Measurements from ENCODE around the gene CHADL. TPM values are rescaled to one million over a fixed set of nuclear protein-coding genes. Genes with fewer than 3 reads are reported as not detected.

CHADL gene
- total RNA-seq, 1 donor from 2014 or later = 3.2 TPM

GRCh38 chr22:41198027-41198580 lies 42.6 kb downstream of the CHADL start:
- Mint-ChIP-seq H3K9me3 (no peaks in the 10 kb centered on the region), H3K36me3 (no peaks in the 10 kb centered on the region), H3K4me1 (peaks cover 15% of the 10 kb centered on the region), H3K27me3 (ENCODE audit: low read depth) (peaks cover 37% of the 10 kb centered on the region), H3K27ac (peak overlapping the region; percentile 60), H3K4me3 (peak overlapping the region; percentile 79)
- DNase-seq (ENCODE audit: low spot score in 2 of 2, unreplicated experiment in 2 of 2) = no peak
- TF ChIP-seq, protein P1, sequence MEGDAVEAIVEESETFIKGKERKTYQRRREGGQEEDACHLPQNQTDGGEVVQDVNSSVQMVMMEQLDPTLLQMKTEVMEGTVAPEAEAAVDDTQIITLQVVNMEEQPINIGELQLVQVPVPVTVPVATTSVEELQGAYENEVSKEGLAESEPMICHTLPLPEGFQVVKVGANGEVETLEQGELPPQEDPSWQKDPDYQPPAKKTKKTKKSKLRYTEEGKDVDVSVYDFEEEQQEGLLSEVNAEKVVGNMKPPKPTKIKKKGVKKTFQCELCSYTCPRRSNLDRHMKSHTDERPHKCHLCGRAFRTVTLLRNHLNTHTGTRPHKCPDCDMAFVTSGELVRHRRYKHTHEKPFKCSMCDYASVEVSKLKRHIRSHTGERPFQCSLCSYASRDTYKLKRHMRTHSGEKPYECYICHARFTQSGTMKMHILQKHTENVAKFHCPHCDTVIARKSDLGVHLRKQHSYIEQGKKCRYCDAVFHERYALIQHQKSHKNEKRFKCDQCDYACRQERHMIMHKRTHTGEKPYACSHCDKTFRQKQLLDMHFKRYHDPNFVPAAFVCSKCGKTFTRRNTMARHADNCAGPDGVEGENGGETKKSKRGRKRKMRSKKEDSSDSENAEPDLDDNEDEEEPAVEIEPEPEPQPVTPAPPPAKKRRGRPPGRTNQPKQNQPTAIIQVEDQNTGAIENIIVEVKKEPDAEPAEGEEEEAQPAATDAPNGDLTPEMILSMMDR (IDR thresholded peaks at IDR 0.05; ENCODE audit: unreplicated experiment) = no peak

GRCh38 chr22:41197038-41197972 lies 43.4 kb downstream of the CHADL start:
- Mint-ChIP-seq H3K4me3 (peak overlapping the region; percentile 79), H3K9me3 (no peaks in the 10 kb centered on the region), H3K36me3 (no peaks in the 10 kb centered on the region), H3K4me1 (peaks cover 15% of the 10 kb centered on the region), H3K27ac (peak overlapping the region; percentile 60), H3K27me3 (ENCODE audit: low read depth) (peaks cover 37% of the 10 kb centered on the region)
- DNase-seq (ENCODE audit: low spot score in 2 of 2, unreplicated experiment in 2 of 2) = peak; percentile 60 to 78
- TF ChIP-seq, protein P1 (IDR thresholded peaks at IDR 0.05; ENCODE audit: unreplicated experiment) = no peak

DNA sequence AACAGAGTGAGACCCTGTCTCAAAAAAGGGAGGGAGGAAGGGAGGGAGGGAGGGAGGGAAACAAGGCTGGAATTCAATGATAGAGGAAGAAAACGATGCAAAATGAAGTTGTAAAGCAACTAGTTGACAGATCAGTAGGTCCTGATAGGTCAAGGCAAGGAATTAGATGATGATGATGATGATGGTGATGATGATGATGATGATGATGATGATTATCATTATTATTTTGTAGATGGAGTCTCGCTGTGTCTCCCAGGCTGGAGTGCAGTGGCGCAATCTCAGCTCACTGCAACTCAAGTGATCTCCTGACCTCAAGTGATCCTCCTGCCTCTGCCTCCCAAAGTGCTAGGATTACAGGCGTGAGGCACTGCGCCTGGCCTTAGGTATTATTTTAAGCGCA lies 46.9 kb downstream of the CHADL start:
- Mint-ChIP-seq H3K27me3 (ENCODE audit: low read depth) (peaks cover 26% of the 10 kb centered on the region), H3K36me3 (no peaks in the 10 kb centered on the region), H3K9me3 (no peaks in the 10 kb centered on the region), H3K27ac (no peak overlapping the region), H3K4me1 (peaks cover 8% of the 10 kb centered on the region), H3K4me3 (no peak overlapping the region)
- TF ChIP-seq, protein P1 (IDR thresholded peaks at IDR 0.05; ENCODE audit: unreplicated experiment) = no peak
- DNase-seq (ENCODE audit: low spot score in 2 of 2, unreplicated experiment in 2 of 2) = no peak

DNA sequence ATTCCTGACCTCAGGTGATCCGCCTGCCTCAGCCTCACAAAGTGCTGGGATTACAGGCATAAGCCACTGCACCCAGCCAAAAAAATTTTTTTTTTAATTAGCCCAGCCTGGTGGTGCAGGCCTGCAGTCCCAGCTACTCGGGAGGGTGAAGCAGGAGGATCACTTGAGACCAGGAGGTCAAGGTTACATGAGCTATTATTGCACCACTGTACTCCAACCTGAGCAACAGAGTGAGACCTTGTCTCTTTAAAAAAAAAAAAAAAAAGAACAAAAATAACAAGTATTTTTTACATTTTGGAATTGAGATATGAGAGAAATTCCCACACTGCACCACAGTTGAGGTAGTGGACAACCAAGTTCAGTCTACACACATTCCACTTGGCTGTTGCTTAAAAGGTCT lies 49.3 kb downstream of the CHADL start:
- H3K9me3 Mint-ChIP-seq = no peaks in the 10 kb centered on the region
- peaks cover 11% of the 10 kb centered on the region for H3K27me3 Mint-ChIP-seq (ENCODE audit: low read depth)
- no peak overlapping the region for H3K27ac Mint-ChIP-seq
- H3K4me3 Mint-ChIP-seq = no peak overlapping the region
- TF ChIP-seq, protein P1 (IDR thresholded peaks at IDR 0.05; ENCODE audit: unreplicated experiment) = no peak
- H3K4me1 Mint-ChIP-seq = no peaks in the 10 kb centered on the region
- no peaks in the 10 kb centered on the region for H3K36me3 Mint-ChIP-seq
- no peak for DNase-seq (ENCODE audit: low spot score in 2 of 2, unreplicated experiment in 2 of 2)

DNA sequence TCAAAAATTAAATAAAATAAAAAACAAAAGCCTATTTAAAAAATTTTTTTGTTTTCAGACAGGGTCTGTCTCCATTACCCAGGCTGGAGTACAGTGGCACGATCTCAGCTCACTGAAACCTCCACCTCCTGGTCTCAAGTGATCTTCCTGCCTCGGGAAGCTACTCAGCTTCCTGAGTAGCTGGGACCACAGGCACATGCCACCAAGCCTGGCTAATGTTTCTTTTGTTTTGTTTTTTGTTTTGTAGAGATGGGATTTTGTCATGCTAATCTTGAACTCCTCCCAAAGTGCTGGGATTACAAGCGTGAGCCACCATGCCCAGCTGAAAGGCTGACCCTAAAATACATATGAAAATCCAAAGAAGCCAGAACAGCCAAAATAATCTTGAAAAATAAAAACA lies 56.1 kb downstream of the CHADL start:
- no peak overlapping the region for H3K27ac Mint-ChIP-seq

More for the DNA sequence above, 56.1 kb downstream of the CHADL start:
- H3K4me3 Mint-ChIP-seq = no peak overlapping the region
- no peaks in the 10 kb centered on the region for H3K9me3 Mint-ChIP-seq
- TF ChIP-seq, protein P1 (IDR thresholded peaks at IDR 0.05; ENCODE audit: unreplicated experiment) = no peak
- H3K36me3 Mint-ChIP-seq = peaks cover 7% of the 10 kb centered on the region
- H3K27me3 Mint-ChIP-seq (ENCODE audit: low read depth) = no peaks in the 10 kb centered on the region
- peaks cover 3% of the 10 kb centered on the region for H3K4me1 Mint-ChIP-seq
- DNase-seq (ENCODE audit: low spot score in 2 of 2, unreplicated experiment in 2 of 2) = no peak

All from mesothelial cell of epicardium (in vitro differentiated cells).